Motor neuron (in vitro differentiated cells): ENCODE results near the gene PRUNE2. TPM values are rescaled to one million over a fixed set of nuclear protein-coding genes. Genes with fewer than 3 reads are reported as not detected.

Experiments used
- ATAC-seq, 8 experiments: fragments of 200-7000 bp; cut with Tn5 transposase; replicated peaks in 6 of 8; 2 replicates each; pipeline ENCODE4 v1.8.0; 2021; ENCODE audit warnings: mild to moderate bottlenecking in 8 of 8, moderate library complexity in 8 of 8
- H3K27ac ChIP-seq, 2 donors: fragments of 250-450 bp; sonication (Bioruptor Pico); 2 replicates each; pipeline ENCODE4 v1.9.0; 2021; ENCODE audit warnings: antibody characterized with exemption in 2 of 2, mild to moderate bottlenecking in 2 of 2, moderate library complexity in 1 of 2
- H3K4me1 ChIP-seq, 2 donors: fragments of 250-450 bp; sonication (Bioruptor Pico); replicated peaks in 1 of 2; 2 replicates each; pipeline ENCODE4 v1.6.1; 2021; ENCODE audit warnings: antibody characterized with exemption in 2 of 2, mild to moderate bottlenecking in 2 of 2, moderate library complexity in 1 of 2
- H3K4me3 ChIP-seq, 5 donors: fragments of 250-450 bp; sonication (Bioruptor Pico); 2 replicates each; pipeline ENCODE4 v1.9.0; 2021; ENCODE audit warnings: antibody characterized with exemption in 5 of 5, mild to moderate bottlenecking in 5 of 5, moderate library complexity in 4 of 5
- WGBS, 10 experiments: fragments of 450-650 bp; shearing (Covaris generic); methylation state at CpG; one replicate each; pipeline ENCODE4 v1.0.0; 2022; 5-methylcytosine and 5-hydroxymethylcytosine counted together
- in situ Hi-C, 9 experiments: fragments of 400-800 bp; cut with MboI; loops; one replicate each; pipeline ENCODE4 v1.15.0; 2021; ENCODE audit warnings: low sequenced_read_pairs in 9 of 9, low pct_unique_long_range_greater_than_20kb in 2 of 9; ENCODE audit not compliant: unreplicated experiment in 9 of 9
- total RNA-seq, 8 experiments: library from RNA; unstranded; fragments of 300-600 nt; gene quantifications; 2 replicates each; pipeline versions ENCODE4 v1.2.3 to v1.2.4, GENCODE V29; 2022

The PRUNE2 gene
- total RNA-seq, 8 experiments from 2014 or later: 0.56 to 54.5 (median 11.4) TPM

DNA sequence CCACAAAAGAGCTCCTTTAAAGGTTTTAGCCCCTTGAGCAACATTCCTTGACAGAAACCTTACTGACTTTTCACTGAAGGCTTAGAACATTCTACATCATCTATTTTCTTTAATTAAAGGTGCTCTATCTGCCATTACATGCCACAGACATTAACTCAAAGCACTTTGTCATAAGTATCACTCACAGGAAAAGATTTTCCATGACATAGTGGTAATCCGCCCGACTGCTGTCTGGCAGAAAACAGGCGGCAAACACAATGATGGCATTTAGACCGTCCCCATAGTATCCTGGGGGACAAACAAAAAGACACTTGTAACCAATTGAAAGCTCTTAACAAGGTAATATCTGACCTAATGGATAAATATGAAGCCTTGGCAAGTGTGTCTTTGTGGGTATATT is 267.9 kb downstream of the PRUNE2 start:
- 67 to 100% (median 98%) methylated on average over 1 to 4 of the region's 4 CpGs for WGBS, 10 experiments
- no peak overlapping the region for H3K4me3 ChIP-seq
- H3K4me1 ChIP-seq: no peaks in the 10 kb centered on the region
- no peak overlapping the region for H3K27ac ChIP-seq
- no peak for ATAC-seq
- in situ Hi-C loops: loop anchor here in 1 of 9 experiments (25.0 kb wide), 1 partner anchor 201 kb away; no protein-coding TSS in a partner anchor

DNA sequence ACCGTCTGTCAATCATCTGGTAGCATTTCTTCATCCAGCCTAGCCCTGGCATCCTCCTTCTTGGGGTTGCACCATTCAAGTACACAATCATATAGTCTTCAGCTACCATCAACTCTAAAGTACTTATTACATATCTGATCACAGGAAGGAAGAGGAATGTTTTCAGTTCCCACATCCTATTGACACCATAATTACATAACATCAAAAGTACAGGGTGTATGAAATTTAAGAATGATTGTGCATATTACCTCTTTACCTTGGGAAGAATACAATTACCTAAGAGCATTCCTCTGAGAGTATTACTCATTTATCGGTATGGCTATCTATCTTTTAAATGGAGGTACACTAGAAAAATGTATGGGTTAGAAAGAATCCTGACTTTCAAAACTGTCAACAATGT is 268.5 kb downstream of the PRUNE2 start:
- WGBS, 10 experiments: 64 to 100% (median 93%) methylated on average over 1 to 2 of the region's 2 CpGs
- no peak for ATAC-seq
- H3K4me3 ChIP-seq: no peak overlapping the region
- in situ Hi-C loops: loop anchor here in 1 of 9 experiments (25.0 kb wide), 1 partner anchor 200 kb away; no protein-coding TSS in a partner anchor
- no peaks in the 10 kb centered on the region for H3K4me1 ChIP-seq
- H3K27ac ChIP-seq: no peak overlapping the region

DNA sequence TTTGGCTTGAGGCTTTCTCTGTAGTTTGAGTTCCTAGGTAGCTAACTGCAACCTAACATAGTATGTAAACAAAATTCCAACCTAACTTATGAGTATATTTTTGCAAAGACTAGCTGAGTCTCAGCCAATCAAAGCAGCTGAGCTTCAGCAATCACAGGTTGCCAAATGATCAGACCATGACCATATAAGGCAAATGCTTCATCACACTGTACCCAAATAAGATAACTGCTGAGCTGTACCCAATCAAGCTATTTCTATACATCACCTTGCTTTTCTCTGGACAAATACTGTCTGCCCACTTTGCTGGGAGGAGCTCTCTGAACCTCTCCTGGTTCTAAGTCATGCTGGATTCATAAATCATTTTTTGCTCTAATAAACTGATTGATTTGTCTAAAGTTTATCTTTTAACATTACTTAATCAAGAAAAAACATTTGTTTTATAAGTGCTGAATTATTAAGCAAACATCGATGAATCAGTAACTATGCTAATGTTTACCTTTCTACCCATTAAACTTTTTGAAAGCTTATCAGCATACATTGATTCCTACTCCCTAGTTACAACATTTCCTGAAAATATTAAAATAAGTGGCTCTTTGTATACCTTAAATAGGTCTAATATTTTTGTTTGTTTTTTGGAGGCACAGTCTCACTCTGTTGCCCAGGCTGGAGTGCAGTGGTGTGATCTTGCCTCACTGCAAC is 271.4 kb downstream of the PRUNE2 start:
- WGBS, 10 experiments: 86 to 100% (median 100%) methylated on average over 1 of the region's 1 CpG; no CpG with 5 or more reads in 3 of the 10 experiments
- in situ Hi-C loops: loop anchor here in 1 of 9 experiments (25.0 kb wide), 1 partner anchor 197 kb away; no protein-coding TSS in a partner anchor
- Histone ChIP-seq H3K4me1 (no peaks in the 10 kb centered on the region), H3K27ac (no peak overlapping the region), H3K4me3 (no peak overlapping the region)
- ATAC-seq: peak in 1 of 8 experiments; percentile 73

DNA sequence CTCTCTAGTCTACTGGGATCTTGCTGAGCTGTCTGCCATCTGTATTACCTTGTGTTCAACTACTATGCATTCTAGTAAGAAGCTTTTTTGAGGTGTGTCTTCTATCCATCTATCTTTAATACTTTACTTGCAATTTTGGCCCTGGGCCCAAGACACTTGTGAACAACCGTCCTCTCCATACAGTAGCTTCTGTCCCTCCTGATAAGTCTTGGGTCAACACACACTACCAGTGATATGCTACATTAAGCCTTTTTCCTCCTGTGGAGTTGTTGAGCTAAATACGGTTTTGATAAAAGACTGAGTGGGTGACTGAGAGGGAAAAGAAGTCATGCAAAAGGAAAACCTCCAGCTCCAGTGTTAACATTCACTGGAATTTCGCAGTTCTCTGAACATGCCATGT is 275.0 kb downstream of the PRUNE2 start:
- WGBS, 10 experiments: 48 to 100% (median 100%) methylated on average over 1 to 3 of the region's 3 CpGs; no CpG with 5 or more reads in 3 of the 10 experiments
- in situ Hi-C loops: loop anchor here in 1 of 9 experiments (25.0 kb wide), 1 partner anchor 194 kb away; no protein-coding TSS in a partner anchor
- Histone ChIP-seq H3K4me1 (no peaks in the 10 kb centered on the region), H3K27ac (no peak overlapping the region), H3K4me3 (no peak overlapping the region)
- ATAC-seq: no peak

DNA sequence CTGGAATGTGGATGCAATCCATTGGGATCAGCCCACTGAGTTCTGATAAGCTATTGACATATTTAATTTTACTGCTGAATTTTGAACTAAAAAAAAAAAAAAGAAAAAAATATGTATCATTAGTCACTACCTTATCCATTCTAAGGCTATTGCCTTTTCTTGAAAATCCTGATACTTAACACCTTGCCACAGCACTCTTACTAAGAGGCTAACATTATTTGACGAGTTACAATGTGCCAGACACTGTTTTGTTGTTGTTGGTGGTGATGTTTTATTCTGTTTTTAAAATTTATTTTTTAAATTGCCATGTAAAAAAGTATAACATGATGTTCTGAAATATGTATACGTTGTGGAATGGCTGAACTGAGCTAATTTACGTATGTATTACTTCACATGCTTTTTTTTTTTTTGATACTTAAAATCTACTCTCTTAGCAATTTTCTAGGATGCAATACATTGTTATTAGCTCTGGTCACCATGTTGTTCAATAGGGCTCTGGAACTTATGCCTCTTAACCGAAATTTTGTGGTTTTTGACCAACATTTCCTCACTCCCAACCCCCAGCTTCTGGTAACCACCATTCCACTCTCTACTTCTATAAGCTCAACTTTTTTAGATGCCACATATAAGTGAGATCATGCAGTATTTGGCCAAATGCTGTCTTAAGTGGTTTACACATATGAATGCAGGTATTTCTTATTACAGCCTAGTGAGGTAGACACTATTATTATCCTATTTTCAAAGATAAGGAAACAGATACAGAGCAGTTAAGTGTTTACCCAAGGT is 276.5 kb downstream of the PRUNE2 start:
- H3K4me3 ChIP-seq: no peak overlapping the region
- WGBS, 10 experiments: 46 to 100% (median 85%) methylated on average over 1 to 4 of the region's 4 CpGs
- in situ Hi-C loops: loop anchor here in 1 of 9 experiments (25.0 kb wide), 1 partner anchor 192 kb away; no protein-coding TSS in a partner anchor
- peaks cover 2 to 3% of the 10 kb centered on the region in 2 donors for H3K4me1 ChIP-seq
- no peak for ATAC-seq
- no peak overlapping the region for H3K27ac ChIP-seq

DNA sequence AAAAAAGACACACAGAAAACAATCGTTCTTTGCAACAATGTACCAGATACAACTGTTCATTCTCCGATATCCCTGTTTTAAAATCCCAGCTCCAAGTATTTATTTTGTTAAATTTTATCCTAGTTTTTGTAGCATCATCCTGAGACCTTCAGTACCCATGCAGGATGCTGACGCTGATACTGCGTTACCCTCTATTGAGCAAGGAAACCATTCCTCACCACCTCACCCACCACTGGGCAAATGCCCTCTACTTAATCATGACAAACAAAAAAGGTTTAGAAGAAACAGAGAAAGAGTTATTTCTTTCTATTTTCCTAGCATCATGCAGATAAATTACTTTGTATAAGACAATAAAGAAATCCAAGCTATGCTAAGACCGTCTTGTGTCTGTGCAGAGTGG is 277.8 kb downstream of the PRUNE2 start:
- in situ Hi-C loops: loop anchor here in 1 of 9 experiments (25.0 kb wide), 1 partner anchor 191 kb away; no protein-coding TSS in a partner anchor
- 75 to 100% (median 91%) methylated on average over 1 to 5 of the region's 5 CpGs for WGBS, 10 experiments
- H3K27ac ChIP-seq: no peak overlapping the region
- peaks cover 7% of the 10 kb centered on the region in 2 donors for H3K4me1 ChIP-seq
- H3K4me3 ChIP-seq: no peak overlapping the region
- no peak for ATAC-seq

DNA sequence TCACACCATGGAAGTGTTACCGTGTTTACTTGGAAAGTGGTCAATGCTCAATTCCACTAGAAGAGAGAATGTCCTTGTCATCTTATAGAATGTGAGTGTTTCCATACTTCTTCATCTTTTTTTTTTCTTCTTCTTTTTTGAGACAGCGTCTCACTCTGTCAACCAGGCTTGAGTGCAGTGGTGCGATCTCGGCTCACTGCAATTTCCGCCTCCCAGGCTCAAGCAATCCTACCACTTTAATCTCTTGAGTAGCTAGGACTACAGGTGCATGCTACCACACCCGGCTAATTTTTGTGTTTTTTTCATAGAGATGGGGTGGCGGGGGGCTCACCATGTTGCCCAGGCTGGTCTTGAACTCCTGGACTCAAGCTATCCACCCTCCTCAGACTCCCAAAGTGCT is 278.9 kb downstream of the PRUNE2 start:
- 80 to 100% (median 95%) methylated on average over 1 to 6 of the region's 7 CpGs; no CpG with 5 or more reads in 1 of the 10 experiments for WGBS, 10 experiments
- in situ Hi-C loops: loop anchor here in 1 of 9 experiments (25.0 kb wide), 1 partner anchor 190 kb away; no protein-coding TSS in a partner anchor

DNA sequence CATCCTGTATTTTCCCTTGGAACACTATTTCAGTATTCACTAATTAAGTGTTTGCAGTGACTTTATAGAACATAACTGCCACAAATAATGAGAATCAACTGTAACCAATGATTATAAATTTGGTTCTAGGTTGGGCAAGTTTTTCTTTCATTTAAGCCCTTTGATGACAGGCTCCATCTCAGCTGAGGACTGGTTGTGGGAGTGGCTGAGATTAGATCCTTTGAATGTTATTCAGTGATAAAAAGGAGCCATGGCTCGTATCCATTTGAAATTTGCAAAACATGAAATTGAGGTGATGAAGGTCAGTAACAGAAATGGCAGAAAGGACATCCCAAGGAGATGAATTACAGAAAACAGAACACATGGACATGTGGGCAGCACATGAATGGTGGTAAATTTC is 279.8 kb downstream of the PRUNE2 start:
- 0 to 88% (median 70%) methylated on average over 1 of the region's 1 CpG; no CpG with 5 or more reads in 1 of the 10 experiments for WGBS, 10 experiments
- in situ Hi-C loops: loop anchor here in 1 of 9 experiments (25.0 kb wide), 1 partner anchor 189 kb away; no protein-coding TSS in a partner anchor
- H3K4me1 ChIP-seq: peaks cover 7% of the 10 kb centered on the region in 2 donors
- H3K27ac ChIP-seq: no peak overlapping the region
- ATAC-seq: no peak
- H3K4me3 ChIP-seq: no peak overlapping the region

More for the DNA sequence above, 278.9 kb downstream of the PRUNE2 start:
- ATAC-seq: no peak
- Histone ChIP-seq H3K4me3 (no peak overlapping the region), H3K27ac (no peak overlapping the region), H3K4me1 (peaks cover 7% of the 10 kb centered on the region in 2 donors)

DNA sequence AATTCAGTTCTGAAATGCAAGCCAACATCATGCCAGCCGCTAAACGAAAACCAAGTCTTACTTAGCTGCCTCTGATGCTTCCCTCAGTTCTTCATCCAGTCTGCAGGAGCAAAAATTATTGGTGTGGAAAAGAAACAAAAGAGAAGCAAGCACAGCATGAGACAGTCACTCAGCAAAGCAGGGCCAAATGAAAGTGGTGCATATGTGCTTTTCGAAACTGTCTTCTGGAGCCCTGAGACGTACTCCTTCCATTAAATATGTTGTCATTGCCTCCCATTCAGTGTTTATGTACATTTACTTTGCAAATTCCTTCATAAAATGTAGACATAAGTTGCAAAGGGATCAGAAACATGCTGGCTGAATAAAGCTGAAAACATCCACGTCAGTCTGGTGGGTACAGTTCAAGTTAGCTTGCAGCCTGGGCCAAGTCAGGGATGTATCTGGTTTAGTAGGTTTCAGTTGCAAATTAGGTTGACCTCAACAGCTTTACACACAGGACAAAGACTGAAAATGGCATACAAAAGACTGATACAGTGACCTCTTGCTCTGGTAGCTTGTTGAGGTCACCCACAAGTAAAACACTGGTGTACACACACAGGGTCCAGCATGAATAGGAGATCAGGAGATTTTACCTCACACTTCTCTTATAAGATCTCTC is 281.4 kb downstream of the PRUNE2 start:
- no peak overlapping the region for H3K27ac ChIP-seq
- WGBS, 10 experiments: 19 to 100% (median 40%) methylated on average over 1 to 5 of the region's 5 CpGs; no CpG with 5 or more reads in 1 of the 10 experiments
- ATAC-seq: peak in 6 of 8 experiments; percentile 14 to 91 (median 42)
- in situ Hi-C loops: loop anchor here in 1 of 9 experiments (25.0 kb wide), 1 partner anchor 187 kb away; no protein-coding TSS in a partner anchor
- no peak overlapping the region for H3K4me3 ChIP-seq
- peaks cover 7% of the 10 kb centered on the region in 2 donors for H3K4me1 ChIP-seq

DNA sequence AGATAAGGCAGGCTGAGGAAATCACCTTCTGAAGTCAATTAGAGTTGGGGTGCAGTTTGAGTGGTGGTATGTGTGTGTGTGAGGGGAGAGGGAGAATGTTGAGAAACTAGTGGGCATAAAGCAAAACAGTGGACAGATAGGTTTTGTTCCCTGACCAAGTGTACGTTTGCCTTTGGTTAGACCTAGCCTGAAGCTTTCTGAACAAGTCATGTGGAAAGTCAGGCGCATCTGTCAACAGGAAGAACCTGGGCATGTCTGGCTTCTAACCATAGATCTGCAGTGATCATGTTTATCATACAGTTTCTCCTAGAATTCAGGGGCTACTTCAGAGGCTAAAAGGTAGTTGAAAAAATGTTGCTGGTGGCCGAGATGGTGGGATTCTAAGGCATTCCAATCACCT is 284.9 kb downstream of the PRUNE2 start:
- 40 to 100% (median 68%) methylated on average over 1 to 3 of the region's 3 CpGs; no CpG with 5 or more reads in 1 of the 10 experiments for WGBS, 10 experiments
- H3K27ac ChIP-seq: no peak overlapping the region
- no peak overlapping the region for H3K4me3 ChIP-seq
- H3K4me1 ChIP-seq: peaks cover 7% of the 10 kb centered on the region in 2 donors
- in situ Hi-C loops: no loop called here
- no peak for ATAC-seq

DNA sequence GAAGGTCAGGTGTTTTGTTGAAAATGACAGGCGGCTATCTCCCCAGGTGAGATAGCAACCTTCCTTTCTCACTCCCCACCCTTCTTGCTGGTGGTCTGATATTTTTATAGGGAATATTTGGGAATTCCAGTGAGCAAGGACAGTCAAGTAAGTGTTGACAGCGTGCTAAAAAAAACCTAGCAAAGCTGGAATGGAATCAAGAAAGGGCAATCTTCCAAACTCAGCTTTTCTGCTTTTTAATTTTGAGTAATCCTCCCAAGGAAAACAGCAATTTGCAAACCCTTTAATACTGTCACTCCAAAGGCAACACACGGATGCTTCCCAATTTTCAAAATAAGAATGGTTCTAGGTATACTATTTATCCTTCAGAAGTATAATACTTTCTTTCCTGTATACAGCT is 285.3 kb downstream of the PRUNE2 start:
- WGBS, 10 experiments: 8 to 93% (median 65%) methylated on average over 2 to 3 of the region's 3 CpGs; no CpG with 5 or more reads in 2 of the 10 experiments
- peaks cover 7% of the 10 kb centered on the region in 2 donors for H3K4me1 ChIP-seq
- no peak overlapping the region for H3K27ac ChIP-seq
- in situ Hi-C loops: no loop called here
- H3K4me3 ChIP-seq: no peak overlapping the region
- no peak for ATAC-seq

DNA sequence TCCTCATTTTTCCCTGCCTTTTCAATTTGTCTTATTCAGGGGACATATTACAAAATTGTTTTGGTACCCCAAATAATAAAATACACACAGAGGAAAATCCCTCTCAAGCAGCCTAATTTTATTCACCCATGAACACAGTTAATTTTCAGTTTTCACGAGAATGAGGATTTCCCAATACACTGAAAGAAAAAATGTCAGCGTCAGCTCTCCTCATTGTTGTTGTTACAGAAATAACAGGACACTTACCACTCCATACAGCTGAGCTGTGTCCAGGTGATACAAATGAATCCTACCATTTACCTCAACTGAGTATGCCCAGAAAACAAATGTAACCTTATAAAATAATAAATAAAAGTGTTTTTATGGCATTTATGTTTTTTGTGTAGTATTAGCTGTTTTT is 286.3 kb downstream of the PRUNE2 start:
- H3K27ac ChIP-seq: no peak overlapping the region
- ATAC-seq: no peak
- WGBS, 10 experiments: 44 to 94% (median 50%) methylated on average over 1 to 2 of the region's 2 CpGs; no CpG with 5 or more reads in 4 of the 10 experiments
- in situ Hi-C loops: no loop called here
- no peak overlapping the region for H3K4me3 ChIP-seq
- peaks cover 6 to 7% of the 10 kb centered on the region in 2 donors for H3K4me1 ChIP-seq
